IMR-90 (cell line): ENCODE data around the gene BMP8B. TPM values are rescaled to one million over a fixed set of nuclear protein-coding genes. Genes with fewer than 3 reads are reported as not detected.

ENCODE experiments used
- ATAC-seq: fragments of 200-7000 bp; cut with Tn5 transposase; 2 replicates; pipeline ENCODE4 v1.9.1; 2020; ENCODE audit warnings: low read depth, mild to moderate bottlenecking, moderate library complexity
- BruUV-seq: library from RNA; stranded (reverse); fragments of 400-500 nt; replicated peaks from 2 replicates; lab custom pipeline; 2021; lab: Mats Ljungman, UMichigan
- CTCF ChIA-PET: fragments of 300-600 bp; formaldehyde crosslinking; extraction: SDS; loops from one replicate; lab custom pipeline; 2021; ENCODE audit warnings: antibody characterized with exemption; lab: Yijun Ruan, JAX
- POLR2A ChIA-PET: fragments of 300-600 bp; sonication (Branson Sonifier 250); formaldehyde crosslinking; loops from one replicate; lab custom pipeline; 2022; ENCODE audit warnings: antibody characterized with exemption; ENCODE audit not compliant: unreplicated experiment; lab: Charles Lee
- DNase-seq: peaks from one replicate; pipeline ENCODE4 v3.0.0; 2013
- H2AFZ ChIP-seq: replicated peaks from 2 replicates; pipeline ENCODE3; 2013; ENCODE audit warnings: low read length, mild to moderate bottlenecking; ENCODE audit not compliant: poor library complexity
- H2AK5ac ChIP-seq: 2 replicates; pipeline ENCODE4 v1.6.1; 2013; ENCODE audit warnings: low read depth, low read length, inconsistent platforms
- H2AK9ac ChIP-seq: replicated peaks from 2 replicates; pipeline ENCODE3; 2013; ENCODE audit warnings: mild to moderate bottlenecking, low read depth, low read length, moderate library complexity; ENCODE audit not compliant: poor library complexity
- H2BK120ac ChIP-seq: 2 replicates; pipeline ENCODE4 v1.6.1; 2013; ENCODE audit warnings: low read depth, low read length, inconsistent platforms
- H2BK15ac ChIP-seq: 3 replicates; pipeline ENCODE4 v1.6.1; 2013; ENCODE audit warnings: low read depth, low read length, inconsistent platforms
- H2BK20ac ChIP-seq: 2 replicates; pipeline ENCODE4 v1.6.1; 2013; ENCODE audit warnings: low read depth, mild to moderate bottlenecking, inconsistent platforms, low read length, moderate library complexity
- H2BK5ac ChIP-seq: 2 replicates; pipeline ENCODE4 v1.6.1; 2013; ENCODE audit warnings: mild to moderate bottlenecking, low read depth, low read length, inconsistent platforms; ENCODE audit not compliant: poor library complexity, severe bottlenecking
- H3K14ac ChIP-seq: replicated peaks from 2 replicates; pipeline ENCODE4 v1.6.1; 2013; ENCODE audit warnings: low read depth, low read length, inconsistent platforms
- H3K18ac ChIP-seq: 2 replicates; pipeline ENCODE4 v1.6.1; 2013; ENCODE audit warnings: low read depth, low read length, control low read depth
- H3K23ac ChIP-seq: 2 replicates; pipeline ENCODE4 v1.6.1; 2013; ENCODE audit warnings: low read depth, low read length, inconsistent platforms
- H3K27ac ChIP-seq: 2 replicates; pipeline ENCODE4 v1.5.1; 2013; ENCODE audit warnings: mild to moderate bottlenecking, control low read depth, low read length; ENCODE audit not compliant: insufficient read depth
- H3K27me3 ChIP-seq: 2 replicates; pipeline ENCODE4 v1.6.1; 2013; ENCODE audit warnings: low read length; ENCODE audit not compliant: control insufficient read depth, insufficient read depth
- H3K36me3 ChIP-seq: 2 replicates; pipeline ENCODE4 v1.6.1; 2013; ENCODE audit warnings: low read length, mixed read lengths; ENCODE audit not compliant: control insufficient read depth, insufficient read depth
- H3K4ac ChIP-seq: 2 replicates; pipeline ENCODE4 v1.6.1; 2013; ENCODE audit warnings: low read depth, low read length, inconsistent platforms
- H3K4me1 ChIP-seq: 2 replicates; pipeline ENCODE4 v1.6.1; 2013; ENCODE audit warnings: low read length, mixed read lengths; ENCODE audit not compliant: control insufficient read depth, insufficient read depth
- H3K4me2 ChIP-seq: 2 replicates; pipeline ENCODE4 v1.6.1; 2013; ENCODE audit warnings: low read depth, mild to moderate bottlenecking, control low read depth, low read length, moderate library complexity
- H3K4me3 ChIP-seq: 2 replicates; pipeline ENCODE4 v1.5.1; 2013; ENCODE audit warnings: low read depth, mild to moderate bottlenecking, control low read depth, low read length, moderate library complexity; ENCODE audit not compliant: insufficient read depth
- H3K56ac ChIP-seq: 2 replicates; pipeline ENCODE4 v1.6.1; 2013; ENCODE audit warnings: low read length, inconsistent platforms; ENCODE audit not compliant: insufficient read depth; ENCODE audit errors: extremely low read depth
- H3K79me1 ChIP-seq, 2 experiments: 2 replicates each; pipeline ENCODE4 v1.6.1; 2013; ENCODE audit warnings: low read length in 2 of 2, inconsistent platforms in 1 of 2, low read depth in 1 of 2
- H3K9ac ChIP-seq: 2 replicates; pipeline ENCODE4 v1.6.1; 2013; ENCODE audit warnings: low read depth, low read length, control low read depth
- H3K9me1 ChIP-seq: 2 replicates; pipeline ENCODE4 v1.6.1; 2013; ENCODE audit warnings: low read length, inconsistent platforms; ENCODE audit not compliant: insufficient read depth
- H3K9me3 ChIP-seq: 2 replicates; pipeline ENCODE4 v1.6.1; 2013; ENCODE audit warnings: low read length; ENCODE audit not compliant: control insufficient read depth, insufficient read depth
- H4K20me1 ChIP-seq: 2 replicates; pipeline ENCODE4 v1.6.1; 2013; ENCODE audit warnings: low read length, inconsistent platforms; ENCODE audit not compliant: insufficient read depth
- H4K5ac ChIP-seq: 2 replicates; pipeline ENCODE4 v1.6.1; 2013; ENCODE audit warnings: mild to moderate bottlenecking, low read depth, low read length, control low read depth
- H4K8ac ChIP-seq, 2 experiments: 2 replicates each; pipeline ENCODE4 v1.6.1; 2013; ENCODE audit warnings: low read depth in 2 of 2, low read length in 2 of 2, control low read depth in 1 of 2, inconsistent platforms in 1 of 2
- H4K91ac ChIP-seq: 2 replicates; pipeline ENCODE4 v1.6.1; 2013; ENCODE audit warnings: low read depth, low read length, inconsistent platforms; ENCODE audit not compliant: insufficient read depth
- CEBPB ChIP-seq: IDR thresholded peaks from 2 replicates; pipeline ENCODE4 v1.6.1; 2012; ENCODE audit warnings: low read depth, low read length, improper control_type of control experiment
- CHD1 ChIP-seq: IDR thresholded peaks from 2 replicates; pipeline ENCODE4 v1.6.1; 2012; ENCODE audit warnings: low read depth, low read length, improper control_type of control experiment
- FOS ChIP-seq: fragments of 150-350 bp; IDR thresholded peaks from 2 replicates; pipeline ENCODE4 v1.6.1; 2016; ENCODE audit warnings: low read depth, low read length
- MAFK ChIP-seq: IDR thresholded peaks from 2 replicates; pipeline ENCODE4 v1.6.1; 2012; ENCODE audit warnings: low read depth, low read length, improper control_type of control experiment
- POLR2A ChIP-seq: IDR thresholded peaks from 2 replicates; pipeline ENCODE4 v1.6.1; 2012; ENCODE audit warnings: mild to moderate bottlenecking, low read depth, low read length
- WGBS, 2 experiments: methylation state at CpG; one replicate each; pipeline versions ENCODE4 v1.1.5 to v1.1.7; 2013; ENCODE audit warnings: missing lambda C conversion rate in 2 of 2; ENCODE audit not compliant: insufficient read length in 1 of 2; ENCODE audit errors: extremely low coverage in 2 of 2; 5-methylcytosine and 5-hydroxymethylcytosine counted together
- dilution Hi-C: fragments of 300-500 bp; cut with HindIII; formaldehyde crosslinking; loops from one replicate; pipeline ENCODE4 v1.14.3; 2018; ENCODE audit warnings: low sequenced_read_pairs; ENCODE audit not compliant: unreplicated experiment
- in situ Hi-C: fragments of 300-500 bp; cut with MboI; formaldehyde crosslinking; loops from 3 replicates; pipeline ENCODE4 v1.14.3; 2019; ENCODE audit warnings: low sequenced_read_pairs, inconsistent platforms, mixed read lengths
- intact Hi-C: fragments of 100-400 bp; cut with micrococcal nuclease; formaldehyde crosslinking; loops from 2 replicates; pipeline ENCODE4 v1.10.0; 2022
- polyA plus RNA-seq, 3 experiments: library from polyadenylated mRNA; depleted of rRNA; stranded (reverse); fragments of >200 nt; gene quantifications; 2 replicates each; pipeline ENCODE4 v1.2.3, GENCODE V29; 2012; ENCODE audit warnings: low replicate concordance in 1 of 3
- total RNA-seq: library from RNA; depleted of rRNA; stranded (reverse); fragments of >200 nt; gene quantifications from 2 replicates; pipeline ENCODE4 v1.2.3, GENCODE V29; 2012

The BMP8B gene
- total and polyA plus RNA-seq, 2 of the 4 experiments (the other 2 are of a cell fraction), result not detected

DNA sequence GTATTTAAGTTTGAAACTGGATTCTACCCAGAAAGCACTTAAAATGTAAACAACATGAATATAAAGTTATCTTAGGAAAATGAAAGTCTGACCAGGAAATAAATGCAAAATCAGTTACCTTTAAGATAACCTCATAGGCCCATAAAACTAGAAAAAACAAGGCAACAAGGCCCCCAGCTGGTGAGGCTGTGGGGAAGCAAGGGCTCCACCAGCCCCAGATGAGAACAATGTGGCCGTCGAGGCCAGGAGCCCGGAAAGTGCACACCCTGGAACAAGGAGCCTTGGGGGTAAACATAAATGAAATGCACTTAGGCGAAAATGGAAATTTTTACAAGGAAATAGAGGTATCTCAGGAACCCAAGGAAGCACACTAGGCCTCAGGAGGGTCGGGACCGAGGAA lies 37.9 kb upstream of the BMP8B start:
- H3K79me1 ChIP-seq, result no peaks in the 10 kb centered on the region
- H4K8ac ChIP-seq, result no peak overlapping the region
- POLR2A ChIA-PET, result no interaction called here
- no peak overlapping the region for H3K56ac ChIP-seq
- no peak overlapping the region for H3K27ac ChIP-seq
- H2BK15ac ChIP-seq, result no peak overlapping the region
- DNase-seq (no peak), ATAC-seq (no peak)
- no peaks in the 10 kb centered on the region for H4K20me1 ChIP-seq
- H3K36me3 ChIP-seq, result no peaks in the 10 kb centered on the region
- H4K91ac ChIP-seq, result no peak overlapping the region
- H3K9me3 ChIP-seq, result no peaks in the 10 kb centered on the region
- no peaks in the 10 kb centered on the region for H3K9me1 ChIP-seq
- H2BK20ac ChIP-seq, result no peak overlapping the region
- no peak overlapping the region for H3K23ac ChIP-seq
- no peak overlapping the region for H3K4ac ChIP-seq
- WGBS, 2 experiments, result no CpG with 5 or more reads among the region's 6 CpGs
- no peak overlapping the region for H2BK5ac ChIP-seq
- BruUV-seq, result no TSS peak
- H3K14ac ChIP-seq, result no peak overlapping the region
- no peak overlapping the region for H2BK120ac ChIP-seq
- no peaks in the 10 kb centered on the region for H3K4me1 ChIP-seq
- intact Hi-C loops (no loop called here), in situ Hi-C loops (no loop called here), dilution Hi-C loops (no loop called here)
- H4K5ac ChIP-seq, result no peak overlapping the region
- no peak overlapping the region for H2AK9ac ChIP-seq
- H3K18ac ChIP-seq, result no peak overlapping the region
- no peak overlapping the region for H2AFZ ChIP-seq
- no peak overlapping the region for H3K4me3 ChIP-seq
- TF ChIP-seq FOS (no peak), POLR2A (no peak), MAFK (no peak), CHD1 (no peak), CEBPB (no peak)
- peaks cover 16% of the 10 kb centered on the region for H3K27me3 ChIP-seq
- CTCF ChIA-PET, result interaction anchor here (0.6 kb wide), 1 partner anchor 76 kb away, joined by 3 read pairs; no protein-coding TSS in a partner anchor
- H3K4me2 ChIP-seq, result no peak overlapping the region
- H2AK5ac ChIP-seq, result no peak overlapping the region
- no peak overlapping the region for H3K9ac ChIP-seq
